Right lobe of liver (tissue), 6 donors: Measurements from ENCODE around the gene UNC5B. TPM values are rescaled to one million over a fixed set of nuclear protein-coding genes. Genes with fewer than 3 reads are reported as not detected.
"Not testable (repeated sequence)": the region's sequence is repeated elsewhere in the genome, so short reads cannot be mapped to it uniquely, and the experiment has no call there.

ENCODE experiments used
- ATAC-seq, 4 donors: fragments of 200-7000 bp; cut with Tn5 transposase; one replicate each; pipeline ENCODE4 v1.9.1; 2020; ENCODE audit warnings: mild to moderate bottlenecking in 4 of 4, moderate library complexity in 4 of 4
- DNase-seq, 3 donors: peaks; one replicate each; pipeline ENCODE4 v3.0.0-alpha.2; 2020
- H3K27ac ChIP-seq, 3 donors: fragments of 200-600 bp; one replicate each; pipeline ENCODE4 v1.8.0; 2022
- H3K27me3 ChIP-seq, 2 donors: fragments of 200-600 bp; one replicate each; pipeline ENCODE4 v1.8.0; 2022
- H3K36me3 ChIP-seq, 4 donors: fragments of 200-600 bp; sonication (generic) in 1 of 4; one replicate each; pipeline versions ENCODE4 v1.5.1 to v1.8.0; 2017 to 2022; ENCODE audit warnings: control low read depth in 1 of 4
- H3K4me1 ChIP-seq, 4 donors: fragments of 200-600 bp; sonication (generic) in 1 of 4; one replicate each; pipeline versions ENCODE4 v1.5.1 to v1.8.0; 2017 to 2022; ENCODE audit warnings: control low read depth in 1 of 4
- H3K4me3 ChIP-seq, 3 donors: fragments of 200-600 bp; one replicate each; pipeline ENCODE4 v1.8.0; 2022
- H3K9me3 ChIP-seq, 4 donors: fragments of 200-600 bp; sonication (generic) in 1 of 4; one replicate each; pipeline versions ENCODE4 v1.5.1 to v1.8.0; 2017 to 2022; ENCODE audit warnings: control low read depth in 1 of 4
- POLR2A ChIP-seq: fragments of 450-650 bp; IDR thresholded peaks from one replicate; pipeline ENCODE4 v1.6.1; 2017; ENCODE audit warnings: antibody characterized with exemption, mild to moderate bottlenecking
- WGBS: methylation state at CpG from one replicate; pipeline ENCODE4 v1.1.6; 2018; ENCODE audit warnings: low coverage, low lambda C conversion rate; ENCODE audit not compliant: insufficient coverage; ENCODE audit errors: missing lambda C conversion rate; 5-methylcytosine and 5-hydroxymethylcytosine counted together
- intact Hi-C, 2 donors: fragments of 100-400 bp; cut with DNase I; formaldehyde crosslinking; loops; one replicate each; pipeline versions ENCODE4 v1.11.2 to v1.14.1; 2022
- total RNA-seq, 6 experiments: library from RNA; depleted of rRNA in 2 of 6; stranded (reverse); fragments of >200 nt in 2 of 6; fragmentation: NEBNext Ultra II Directional in 3 of 6; extraction: Animal tissue kit (Norgen Biotek cat#: 25700) in 3 of 6; gene quantifications; one replicate each; pipeline versions ENCODE4 v1.1.0 to v1.2.4, GENCODE V29; 2016 to 2023
- TF ChIP-seq, protein P1 (sequence below), 4 donors: fragments of 200-600 bp in 3 of 4; fragments of 450-650 bp in 1 of 4; IDR thresholded peaks; one replicate each; pipeline versions ENCODE4 v1.5.1 to v1.8.0; 2016 to 2022; ENCODE audit warnings: antibody characterized with exemption in 4 of 4, mild to moderate bottlenecking in 2 of 4
- donor health status: DM: no; HTN: yes; CAD: no.
- donor health status: DM: no; HTN: no; CAD: no.
- donor health status: DM: no; HTN: no; CAD: no.
- donor health status: DM: no; HTN: yes; CAD: no.
- donor health status: DM: no; HTN: yes; CAD: no.

UNC5B gene
- total RNA-seq, 6 experiments from 2014 or later, result 1.0 to 6.2 (median 2.1) TPM

DNA sequence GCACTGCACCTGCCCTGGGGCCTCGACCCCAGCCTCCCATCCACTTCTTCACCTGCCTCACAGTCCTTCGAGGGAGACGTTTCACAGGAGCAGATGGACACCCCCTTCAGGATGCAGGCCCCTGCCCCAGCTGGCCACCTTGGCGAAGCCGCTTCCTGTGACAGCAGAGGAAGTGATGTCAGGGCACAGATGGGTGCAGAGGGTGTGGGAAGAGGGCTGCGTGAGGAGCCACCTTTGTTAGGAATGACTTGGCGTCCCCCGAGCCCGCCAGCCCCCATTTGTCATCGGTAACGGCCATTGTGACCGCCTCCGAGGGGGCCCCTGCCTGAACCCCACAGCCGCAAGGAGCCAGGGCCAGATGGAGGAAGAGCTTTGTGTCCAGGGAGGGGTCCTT lies 59.3 kb downstream of the UNC5B start:
- 40% methylated on average over 2 of the region's 14 CpGs for WGBS
- Histone ChIP-seq H3K9me3 (no peaks in the 10 kb centered on the region), H3K4me3 (no peak overlapping the region), H3K27ac (no peak overlapping the region), H3K27me3 (no peaks in the 10 kb centered on the region), H3K36me3 (no peaks in the 10 kb centered on the region), H3K4me1 (no peaks in the 10 kb centered on the region)
- intact Hi-C loops, result no loop called here
- ATAC-seq (no peak), DNase-seq (no peak)
- TF ChIP-seq, protein P1, sequence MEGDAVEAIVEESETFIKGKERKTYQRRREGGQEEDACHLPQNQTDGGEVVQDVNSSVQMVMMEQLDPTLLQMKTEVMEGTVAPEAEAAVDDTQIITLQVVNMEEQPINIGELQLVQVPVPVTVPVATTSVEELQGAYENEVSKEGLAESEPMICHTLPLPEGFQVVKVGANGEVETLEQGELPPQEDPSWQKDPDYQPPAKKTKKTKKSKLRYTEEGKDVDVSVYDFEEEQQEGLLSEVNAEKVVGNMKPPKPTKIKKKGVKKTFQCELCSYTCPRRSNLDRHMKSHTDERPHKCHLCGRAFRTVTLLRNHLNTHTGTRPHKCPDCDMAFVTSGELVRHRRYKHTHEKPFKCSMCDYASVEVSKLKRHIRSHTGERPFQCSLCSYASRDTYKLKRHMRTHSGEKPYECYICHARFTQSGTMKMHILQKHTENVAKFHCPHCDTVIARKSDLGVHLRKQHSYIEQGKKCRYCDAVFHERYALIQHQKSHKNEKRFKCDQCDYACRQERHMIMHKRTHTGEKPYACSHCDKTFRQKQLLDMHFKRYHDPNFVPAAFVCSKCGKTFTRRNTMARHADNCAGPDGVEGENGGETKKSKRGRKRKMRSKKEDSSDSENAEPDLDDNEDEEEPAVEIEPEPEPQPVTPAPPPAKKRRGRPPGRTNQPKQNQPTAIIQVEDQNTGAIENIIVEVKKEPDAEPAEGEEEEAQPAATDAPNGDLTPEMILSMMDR (IDR thresholded peaks at IDR 0.05), result no peak
- TF ChIP-seq POLR2A, result no peak

DNA sequence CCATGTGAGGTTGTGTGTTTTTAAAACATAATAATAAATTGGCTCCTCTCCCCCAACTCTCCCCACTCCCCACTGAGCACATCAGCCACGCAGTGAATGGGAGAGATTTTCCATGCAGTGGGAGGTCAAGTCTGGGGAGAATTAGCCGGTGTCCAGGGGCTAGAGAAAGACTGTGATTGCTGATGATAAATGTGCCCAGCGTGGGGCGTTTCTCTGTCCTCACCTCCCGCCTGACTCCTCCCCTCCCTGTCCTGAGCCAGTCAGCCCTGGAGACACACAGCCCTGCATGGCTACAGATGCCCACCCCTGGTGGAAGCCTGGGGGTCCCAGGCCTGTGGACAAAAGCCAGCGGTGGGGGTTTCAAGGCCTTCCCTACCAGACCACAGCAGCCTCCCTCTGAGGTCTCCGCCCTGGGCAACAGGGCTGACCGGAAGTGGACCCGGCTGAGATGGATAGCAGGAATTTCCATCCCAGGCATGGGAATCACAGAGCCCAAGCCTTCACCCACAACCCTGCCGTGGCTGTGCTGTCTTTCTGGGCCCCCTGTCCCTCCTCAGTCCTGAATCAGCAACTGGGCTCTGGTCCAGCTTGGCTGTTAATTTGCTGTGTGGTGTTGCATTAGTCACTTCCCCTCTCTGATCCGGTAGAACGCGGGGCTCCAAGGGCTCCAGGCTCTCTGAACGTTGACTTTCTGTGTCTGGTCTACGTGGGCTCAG lies 59.8 kb downstream of the UNC5B start:
- H3K36me3 ChIP-seq, result no peaks in the 10 kb centered on the region
- no peak overlapping the region for H3K27ac ChIP-seq
- H3K27me3 ChIP-seq, result no peaks in the 10 kb centered on the region
- ATAC-seq (no peak), DNase-seq (no peak)
- 69% methylated on average over 5 of the region's 15 CpGs for WGBS
- H3K4me1 ChIP-seq, result no peaks in the 10 kb centered on the region
- no peak for TF ChIP-seq POLR2A
- TF ChIP-seq, protein P1 (IDR thresholded peaks at IDR 0.05), result no peak
- no peak overlapping the region for H3K4me3 ChIP-seq
- H3K9me3 ChIP-seq, result no peaks in the 10 kb centered on the region
- intact Hi-C loops, result no loop called here

- H3K9me3 ChIP-seq, H3K27ac ChIP-seq, H3K36me3 ChIP-seq, intact Hi-C loops, H3K4me1 ChIP-seq, H3K27me3 ChIP-seq, H3K4me3 ChIP-seq, ATAC-seq, DNase-seq: not testable (repeated sequence)
- 70% methylated on average over 8 of the region's 11 CpGs for WGBS
Observed at GRCh38 chr10:71272974-71273373, 60.6 kb downstream of the UNC5B start.

DNA sequence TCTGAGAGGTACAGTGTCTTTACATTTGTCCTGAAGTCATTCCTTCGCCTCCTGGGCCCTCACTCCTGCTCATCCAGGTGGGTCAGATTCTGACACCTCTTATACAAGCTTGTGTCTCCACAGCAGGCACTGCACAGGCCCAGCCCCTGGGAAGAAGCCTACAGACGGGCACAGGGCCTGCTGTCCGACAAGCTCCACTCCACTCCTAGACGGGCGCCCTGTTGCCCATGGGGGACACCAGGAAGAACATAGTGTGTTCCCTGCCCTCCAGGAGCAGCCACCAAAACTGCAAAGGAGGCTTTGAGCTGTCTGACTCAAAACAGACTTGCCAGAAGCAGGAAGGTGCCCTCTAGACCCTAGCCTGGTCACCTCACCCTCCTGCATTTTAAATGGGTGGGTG lies 61.1 kb downstream of the UNC5B start:
- WGBS, result no CpG with 5 or more reads among the region's 5 CpGs
- ATAC-seq (no peak), DNase-seq (no peak)
- Histone ChIP-seq H3K4me1 (no peaks in the 10 kb centered on the region), H3K36me3 (no peaks in the 10 kb centered on the region), H3K27ac (no peak overlapping the region), H3K4me3 (no peak overlapping the region), H3K27me3 (no peaks in the 10 kb centered on the region), H3K9me3 (no peaks in the 10 kb centered on the region)
- TF ChIP-seq, protein P1 (IDR thresholded peaks at IDR 0.05), result no peak
- no peak for TF ChIP-seq POLR2A
- intact Hi-C loops, result no loop called here

GRCh38 chr10:71274901-71275796 lies 62.8 kb downstream of the UNC5B start:
- Histone ChIP-seq H3K27me3 (no peaks in the 10 kb centered on the region), H3K4me3 (no peak overlapping the region), H3K9me3 (no peaks in the 10 kb centered on the region), H3K27ac (no peak overlapping the region), H3K4me1 (no peaks in the 10 kb centered on the region), H3K36me3 (no peaks in the 10 kb centered on the region)
- WGBS, result 56% methylated on average over 11 of the region's 11 CpGs
- intact Hi-C loops, result no loop called here
- ATAC-seq (peak; percentile 7 to 39 (median 31)), DNase-seq (peak in 1 of 3 donors; percentile 54)
- TF ChIP-seq POLR2A, result no peak
- TF ChIP-seq, protein P1 (IDR thresholded peaks at IDR 0.05), result no peak
